NCI-H1048 (cell line): Measurements from ENCODE around the gene FUT3.

Source experiments
- DNase-seq: peaks from one replicate; lab custom pipeline; 2025; lab: John Stamatoyannopoulos, UW

FUT3 gene

DNA sequence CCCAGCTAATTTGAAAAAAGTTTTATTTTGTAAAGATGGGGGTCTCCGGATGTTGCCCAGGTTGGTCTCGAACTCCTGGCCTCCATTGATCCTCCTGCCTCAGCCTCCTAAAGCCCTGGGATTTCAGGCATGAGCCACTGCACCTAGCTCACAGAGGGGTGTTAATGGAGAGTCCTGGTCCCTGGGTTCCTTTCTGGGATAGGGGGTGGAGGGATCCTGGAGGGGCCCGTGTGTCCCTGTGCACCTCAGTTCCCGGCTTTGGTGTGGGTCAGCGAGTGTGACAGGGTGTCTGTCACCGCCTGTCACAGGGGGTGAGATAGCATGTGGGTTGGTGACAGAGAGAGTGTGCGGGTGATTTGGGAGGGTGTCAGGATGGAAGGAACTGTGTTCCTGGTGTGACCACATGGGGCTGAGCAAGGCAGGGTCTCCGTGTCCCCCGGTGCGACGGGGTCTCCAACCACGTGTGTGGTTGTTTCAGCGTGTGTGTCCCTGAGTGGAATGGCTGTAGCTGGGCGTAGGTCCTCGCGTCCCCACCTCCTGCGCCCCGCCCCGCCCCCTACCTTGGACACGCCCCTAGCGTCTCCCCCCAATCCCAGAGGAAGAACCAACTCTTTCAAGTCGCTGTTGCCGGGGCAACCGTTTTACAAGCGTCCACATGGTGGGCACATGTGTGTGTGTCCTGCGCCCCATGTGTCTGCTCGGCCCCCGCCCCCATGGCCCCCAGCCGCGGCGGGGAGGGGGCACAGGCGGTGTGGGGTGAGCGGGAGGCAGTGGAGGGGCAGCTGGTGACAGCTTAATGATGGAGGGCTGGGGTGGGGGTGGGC, 49.2 kb downstream of the FUT3 start:
- DNase-seq = no peak

DNA sequence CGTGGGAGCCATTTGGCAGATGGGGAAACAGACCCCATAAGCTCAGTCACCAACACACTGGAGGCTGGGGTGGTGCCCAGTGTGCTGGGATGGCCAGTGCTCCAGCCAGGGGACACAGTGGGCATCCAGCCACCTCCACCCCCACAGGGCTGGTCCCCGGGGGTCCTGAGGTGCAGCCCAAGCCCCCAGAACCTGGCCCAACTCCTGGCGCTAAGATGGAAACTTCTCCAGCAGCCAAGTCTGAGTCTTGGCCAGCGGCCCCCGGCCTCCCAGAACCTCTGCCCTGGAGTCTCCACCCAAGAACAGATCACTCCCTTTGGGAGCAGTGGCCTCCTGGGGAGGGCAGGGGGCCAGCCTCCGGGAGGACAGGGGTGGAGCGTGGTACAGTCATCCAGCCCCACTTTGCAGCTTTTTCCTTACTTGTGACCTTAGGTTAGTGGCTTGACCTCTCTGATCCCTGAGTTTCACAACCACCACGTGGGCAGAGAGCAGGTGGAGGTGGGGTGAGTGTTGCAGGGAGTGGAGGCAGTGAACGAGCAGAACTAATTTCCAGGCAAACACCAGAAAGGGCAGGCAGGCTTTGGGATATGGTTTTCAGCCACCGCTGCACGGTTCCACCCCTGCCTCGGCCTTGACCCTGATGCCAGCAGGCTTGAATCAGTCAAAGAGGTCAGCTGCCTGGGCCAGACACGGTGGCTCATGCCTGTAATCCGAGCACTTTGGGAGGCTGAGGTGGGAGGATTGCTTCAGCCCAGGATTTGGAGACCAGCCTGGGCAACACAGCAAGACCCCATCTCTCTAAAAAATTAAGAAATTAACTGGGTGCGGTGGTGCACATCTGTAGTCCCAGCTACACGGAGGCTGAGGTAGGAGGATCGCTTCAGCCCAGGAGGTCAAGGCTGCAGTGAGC, 50.6 kb downstream of the FUT3 start:
- no peak for DNase-seq

DNA sequence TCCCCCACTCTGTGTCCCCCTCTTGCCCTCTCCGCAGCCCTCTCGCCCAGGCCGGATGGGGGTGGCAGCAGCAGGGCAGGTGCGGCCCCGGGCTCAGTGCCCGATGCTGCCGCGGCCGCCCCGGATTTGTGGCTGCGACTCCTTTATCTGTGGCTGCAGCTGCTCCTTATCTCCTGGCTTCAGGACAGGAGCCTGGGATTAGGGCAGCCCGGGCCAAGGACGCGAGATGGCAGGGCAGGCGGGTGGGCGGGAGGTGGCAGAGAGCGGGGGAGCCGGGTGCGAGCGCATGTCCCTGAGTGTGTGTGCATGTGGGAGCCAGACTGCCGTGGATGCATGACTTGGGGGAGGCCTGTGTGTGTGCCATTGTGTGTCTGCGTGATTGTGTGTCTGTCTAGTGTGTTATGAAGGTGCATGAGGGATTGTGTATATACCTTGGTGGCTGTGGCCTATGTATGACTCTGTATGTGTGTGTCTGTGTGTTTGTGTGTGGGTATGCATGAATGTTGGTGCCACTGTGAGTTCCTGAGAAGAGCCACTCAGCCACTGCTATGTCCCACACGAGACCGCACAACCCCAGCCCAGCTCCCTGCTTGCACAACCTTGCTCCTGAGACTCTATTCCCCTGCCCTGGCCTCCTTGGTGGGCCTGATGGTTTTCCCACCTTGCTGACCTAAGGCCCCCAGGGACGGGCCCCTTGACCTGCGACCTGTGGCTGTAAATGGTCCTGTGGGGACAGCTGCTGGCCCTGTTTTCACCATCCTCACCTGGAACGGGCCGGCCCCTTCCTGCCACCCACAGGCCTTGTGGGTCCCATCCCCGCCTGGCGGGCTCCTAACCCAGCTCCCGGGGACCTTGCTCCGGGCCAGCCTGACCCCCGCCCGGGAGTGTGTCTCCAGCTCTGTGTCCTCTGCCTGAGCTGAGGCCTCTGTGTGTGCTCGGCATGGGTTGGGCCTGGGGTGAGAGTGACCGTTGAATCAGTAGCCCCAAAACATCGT, 51.7 kb downstream of the FUT3 start:
- DNase-seq = no peak

DNA sequence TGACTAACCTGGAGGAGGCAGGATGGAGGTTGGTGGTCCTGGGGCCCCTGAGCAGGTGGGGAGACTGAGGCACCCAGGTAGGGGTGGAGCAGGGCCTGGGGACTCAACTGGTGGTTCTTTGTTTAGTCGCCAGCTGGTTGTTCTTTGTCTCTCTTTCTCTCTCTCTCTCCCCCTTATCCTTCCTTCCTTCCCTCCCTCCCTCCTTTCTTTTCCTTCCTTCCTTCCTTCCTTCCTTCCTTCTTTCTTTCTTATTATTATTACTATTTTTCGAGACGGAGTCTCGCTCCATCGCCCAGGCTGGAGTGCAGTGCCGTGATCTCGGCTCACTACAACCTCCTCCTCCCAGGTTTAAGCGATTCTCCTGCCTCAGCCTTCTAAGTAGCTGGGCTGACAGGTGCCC, 53.0 kb downstream of the FUT3 start:
- DNase-seq = no peak

DNA sequence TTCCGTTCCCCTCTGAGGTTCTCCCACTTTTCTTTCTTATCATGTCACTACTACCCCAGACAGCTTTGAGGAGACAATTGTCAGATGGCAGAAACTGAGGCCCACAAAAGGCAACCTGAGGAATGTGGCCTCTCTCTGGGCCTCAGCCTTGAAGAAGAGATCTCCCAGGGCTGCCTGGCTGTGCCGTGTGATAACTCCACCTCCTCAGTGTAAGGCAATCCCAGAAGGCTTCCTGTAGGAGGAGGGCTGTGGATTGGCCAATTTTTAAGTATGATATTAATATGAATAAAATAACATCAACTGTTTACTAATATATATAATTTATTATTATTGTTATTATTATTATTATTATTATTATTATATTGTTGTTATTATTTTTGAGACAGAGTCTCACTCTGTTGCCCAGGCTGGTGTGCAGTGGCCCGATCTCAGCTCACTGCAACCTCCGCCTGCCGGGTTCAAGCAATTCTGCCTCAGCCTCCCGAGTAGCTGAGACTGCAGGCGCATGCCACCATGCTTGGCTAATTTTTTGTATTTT, 55.8 kb downstream of the FUT3 start:
- no peak for DNase-seq

DNA sequence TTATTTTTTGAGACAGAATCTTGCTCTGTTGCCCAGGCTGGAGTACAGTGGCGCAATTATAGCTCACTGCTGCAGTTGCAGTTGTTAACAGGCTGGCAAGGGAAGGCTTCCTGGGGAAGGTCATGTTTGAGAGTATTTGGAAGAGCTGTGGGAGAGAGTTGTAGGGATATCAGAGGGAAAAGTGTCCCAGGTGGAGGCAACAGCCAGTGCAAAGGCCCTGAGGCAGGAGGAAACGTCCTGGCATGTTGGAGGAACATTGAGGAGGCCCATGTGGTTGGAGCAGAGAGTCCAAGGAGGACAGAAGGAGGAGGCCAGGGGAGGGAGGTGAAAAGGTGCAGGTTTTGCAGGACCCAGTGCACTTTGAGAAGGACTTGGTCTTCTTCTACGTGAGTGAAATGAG, 58.1 kb downstream of the FUT3 start:
- no peak for DNase-seq
